Stimulated activated CD8-positive, alpha-beta memory T cell treated with anti-CD3 and anti-CD28 coated beads, Interleukin-7, amount 100 ng/mL, for 24 hours (primary cell): ENCODE results near the gene NXPH1.

ENCODE experiments used
- DNase-seq: peaks from one replicate; pipeline ENCODE4 v3.0.0-alpha.2; 2020; ENCODE audit warnings: low read depth

NXPH1 gene

DNA sequence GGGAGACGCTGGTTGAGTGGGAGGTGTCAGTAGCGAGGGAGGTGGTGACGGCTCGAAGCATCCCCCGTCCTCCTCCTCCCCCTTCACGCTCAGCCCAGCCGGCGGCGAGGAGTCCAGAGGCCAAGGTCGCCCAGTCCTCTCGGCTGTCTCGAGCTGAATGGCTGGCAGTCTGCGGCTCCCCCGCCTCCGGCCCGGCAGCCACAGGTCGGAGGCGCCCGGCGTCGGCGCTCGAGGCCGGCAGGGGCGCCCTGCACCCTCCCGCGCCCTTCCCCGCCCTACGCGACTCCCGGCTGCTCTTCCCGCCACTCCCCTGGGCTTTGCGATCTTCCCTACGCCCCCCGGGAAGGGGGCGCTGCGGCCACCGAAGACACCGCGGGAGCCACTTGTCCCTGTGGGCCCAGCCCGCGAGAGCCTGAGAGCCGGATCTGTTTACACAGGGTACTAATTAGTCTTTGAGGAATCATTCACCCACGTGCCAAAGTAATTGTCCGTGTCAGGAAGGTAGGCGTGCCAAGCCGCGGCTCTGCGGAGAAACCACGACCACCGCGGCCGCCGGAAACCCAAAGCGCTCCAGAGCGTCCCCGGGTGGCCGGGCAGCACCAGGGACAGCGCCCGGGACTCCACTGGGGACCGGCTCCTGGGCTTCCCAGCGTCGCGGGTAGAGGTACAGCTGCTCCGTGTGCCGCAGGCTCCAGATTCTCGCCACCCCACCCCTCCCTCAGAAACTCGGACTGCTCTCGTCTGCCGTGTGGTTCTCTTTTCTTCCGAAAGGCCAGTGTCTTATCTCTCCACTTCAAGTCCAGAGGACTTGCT lies at the start of gene NXPH1:
NXPH1 (plus strand) TSS at position 133 of the 813 bp plus-strand sequence.
- no peak for DNase-seq

DNA sequence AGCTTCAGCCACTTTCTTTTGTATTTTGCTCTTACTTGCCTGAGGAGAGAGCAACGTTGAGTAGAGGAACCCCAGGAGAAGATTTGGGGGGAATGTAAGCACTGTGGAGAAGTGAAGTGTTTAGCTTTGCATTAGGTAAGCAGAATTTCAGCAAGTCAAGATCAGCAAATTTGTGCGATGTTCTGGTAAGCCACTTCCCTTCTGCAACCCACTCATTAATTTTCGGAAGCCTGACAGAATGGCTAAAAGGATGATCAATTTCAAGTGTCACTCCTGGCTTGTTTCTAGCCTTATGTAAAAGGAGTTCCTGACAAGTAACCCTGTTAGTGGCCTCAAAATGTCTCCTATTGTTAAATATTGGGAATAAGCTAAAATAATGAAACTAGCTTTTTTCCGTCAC lies 48.5 kb upstream of the NXPH1 start:
- DNase-seq: no peak

DNA sequence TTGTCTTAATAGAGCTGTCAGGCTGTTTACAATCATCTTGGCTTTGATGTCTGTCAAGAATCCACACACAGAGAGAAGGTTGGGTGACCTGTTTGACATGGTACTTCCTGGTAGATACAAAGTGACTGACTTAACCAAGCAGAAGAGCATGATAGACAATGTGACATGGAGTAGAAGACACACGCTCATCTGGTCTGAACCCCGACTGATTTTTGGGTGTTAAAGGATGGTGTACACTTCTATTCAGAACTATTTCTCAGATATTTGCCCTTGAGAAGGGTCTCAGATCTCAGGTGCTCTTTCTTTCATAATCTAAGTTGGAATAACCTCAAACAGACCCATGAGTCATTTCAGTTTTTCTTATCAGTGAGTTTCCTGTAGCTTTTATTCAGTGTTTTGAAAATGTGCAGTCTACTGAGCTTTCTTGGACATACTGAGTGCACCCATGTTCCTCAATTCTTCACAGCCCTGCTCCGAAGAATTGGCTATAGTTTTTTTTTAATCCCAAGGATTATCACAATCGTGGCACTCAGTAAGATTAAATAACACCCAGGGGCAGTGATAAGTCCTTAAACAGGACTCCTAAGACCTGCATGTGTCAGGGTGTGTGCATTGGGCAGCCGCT lies 46.4 kb upstream of the NXPH1 start:
- no peak for DNase-seq

DNA sequence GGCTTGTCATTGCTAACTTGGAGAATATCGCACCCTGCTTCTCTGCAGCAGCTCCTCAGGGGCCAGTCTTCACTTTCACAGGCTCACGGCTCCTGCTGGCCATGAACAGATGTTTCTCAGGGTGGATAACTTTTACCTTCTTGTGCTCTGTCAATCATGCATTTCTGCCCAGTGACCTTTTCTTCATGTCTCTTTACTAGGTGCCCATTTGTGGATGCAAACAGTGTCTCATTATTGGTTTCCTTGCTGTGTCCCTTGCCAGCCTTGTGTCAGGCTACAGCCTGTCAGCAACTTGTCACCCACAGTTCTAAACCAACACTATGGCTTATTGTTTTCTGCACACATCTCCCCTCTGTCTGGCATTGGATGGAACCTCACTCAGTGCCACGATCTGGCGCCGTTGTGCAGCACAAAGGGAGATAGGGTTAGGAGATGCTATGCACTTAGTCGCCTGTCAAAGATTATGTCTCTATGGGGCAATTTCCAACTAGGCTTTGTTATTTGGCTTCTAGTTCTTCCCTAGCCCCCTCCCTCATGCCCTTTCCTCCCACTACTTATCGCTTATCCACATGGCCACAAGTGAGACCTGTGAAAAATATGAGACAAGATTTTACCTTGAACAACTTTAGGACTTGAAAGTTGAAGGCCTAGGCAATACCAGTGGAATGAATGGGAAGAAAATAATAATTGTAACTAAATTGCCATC lies 45.7 kb upstream of the NXPH1 start:
- no peak for DNase-seq

DNA sequence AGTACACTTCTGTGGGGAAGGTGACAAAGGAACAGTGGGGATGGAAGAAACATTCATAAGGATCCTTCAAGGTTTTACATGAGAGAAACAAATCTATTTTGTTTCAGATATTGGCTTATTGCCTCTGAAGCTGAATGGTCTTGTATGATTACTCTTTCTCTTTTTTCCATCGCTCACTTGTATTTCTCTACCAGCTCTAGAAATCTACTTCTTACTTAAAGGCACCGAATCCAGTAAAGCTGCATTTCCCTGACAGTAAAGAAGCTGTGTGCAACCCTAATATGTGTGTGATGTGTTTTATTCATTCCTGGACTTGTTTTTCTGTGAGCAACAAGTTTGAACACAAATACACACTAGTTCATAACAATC lies 45.2 kb upstream of the NXPH1 start:
- DNase-seq: no peak

DNA sequence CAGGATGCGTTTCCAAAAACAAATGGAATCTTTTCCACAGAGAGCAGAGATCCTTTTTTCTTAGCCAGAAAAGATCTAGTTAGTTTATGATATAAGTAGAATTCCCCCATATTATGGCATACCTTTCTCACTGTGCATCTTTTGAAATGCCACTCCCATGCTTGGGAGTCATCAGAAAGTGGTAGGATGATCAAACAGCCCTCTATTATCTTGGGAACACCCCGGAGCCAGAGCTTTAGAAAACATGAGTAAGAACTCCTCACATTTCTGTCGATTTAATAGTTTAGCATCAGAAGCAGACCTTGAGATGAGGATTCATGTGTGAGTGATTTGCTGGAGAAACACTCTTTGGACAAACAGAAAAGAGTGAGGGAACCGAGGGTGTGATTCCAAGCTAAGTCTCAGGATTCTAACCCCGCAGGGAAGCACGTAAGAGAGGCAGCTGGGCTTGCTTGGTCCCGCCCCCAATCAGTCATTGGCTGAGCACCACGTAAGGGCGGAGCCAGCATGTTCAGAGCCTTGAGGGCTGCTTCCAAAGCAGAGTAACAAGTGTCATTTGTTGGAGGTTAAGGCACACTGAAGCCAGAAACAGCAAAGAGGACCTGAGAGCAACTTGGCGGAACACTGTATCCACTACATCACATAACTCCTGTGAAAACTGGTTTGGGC lies 43.7 kb upstream of the NXPH1 start:
- DNase-seq: no peak

DNA sequence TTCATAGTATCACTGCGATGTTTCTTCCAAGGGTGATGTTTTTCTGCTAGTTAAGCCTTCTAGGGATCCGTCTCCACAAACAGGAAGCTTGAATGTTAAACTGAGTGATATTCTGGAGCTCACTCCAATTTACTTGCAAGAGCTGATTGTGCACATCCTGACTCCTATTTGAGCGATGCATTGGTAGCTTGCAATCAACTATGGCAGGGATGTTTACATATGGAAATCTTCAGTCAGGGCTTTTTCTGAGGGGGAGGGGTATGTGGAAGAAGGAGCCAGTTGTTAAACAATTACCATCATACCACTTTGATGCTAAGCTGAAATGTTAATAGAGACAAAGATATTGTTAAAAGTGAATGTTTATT lies 43.2 kb upstream of the NXPH1 start:
- no peak for DNase-seq

DNA sequence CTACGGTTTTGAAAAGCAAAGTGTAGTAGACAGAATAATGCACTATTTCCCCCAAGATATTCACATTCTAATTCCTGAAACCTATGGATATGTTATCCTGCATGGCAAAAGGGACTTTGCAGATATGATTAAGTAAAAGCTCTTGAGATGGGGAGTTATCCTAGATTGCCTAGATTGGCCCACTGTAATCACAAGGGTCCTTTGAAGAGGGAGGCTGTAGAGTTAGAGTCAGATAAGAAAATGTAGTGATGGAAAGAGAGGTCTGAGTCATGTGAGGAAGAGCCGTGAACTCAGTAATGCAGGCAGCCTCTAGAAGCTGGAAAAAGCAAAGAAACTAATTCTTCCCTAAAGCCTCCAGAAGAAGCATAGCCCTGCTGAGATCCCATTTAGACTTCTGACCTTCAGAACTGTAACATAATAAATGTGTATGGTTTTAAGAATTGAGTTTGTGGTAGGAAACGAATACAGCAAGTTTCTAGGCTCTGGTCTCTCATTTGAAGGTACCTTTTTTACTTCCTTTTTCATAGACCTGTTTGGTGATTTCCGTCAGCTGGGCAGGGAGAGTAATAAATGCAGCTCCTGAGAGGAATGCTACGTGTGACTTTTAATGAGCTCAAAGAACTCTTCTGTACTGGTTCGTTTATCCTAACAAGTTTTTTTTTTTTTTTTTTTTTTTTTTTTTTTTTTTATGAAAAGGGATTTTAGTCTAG lies 41.9 kb upstream of the NXPH1 start:
- no peak for DNase-seq

DNA sequence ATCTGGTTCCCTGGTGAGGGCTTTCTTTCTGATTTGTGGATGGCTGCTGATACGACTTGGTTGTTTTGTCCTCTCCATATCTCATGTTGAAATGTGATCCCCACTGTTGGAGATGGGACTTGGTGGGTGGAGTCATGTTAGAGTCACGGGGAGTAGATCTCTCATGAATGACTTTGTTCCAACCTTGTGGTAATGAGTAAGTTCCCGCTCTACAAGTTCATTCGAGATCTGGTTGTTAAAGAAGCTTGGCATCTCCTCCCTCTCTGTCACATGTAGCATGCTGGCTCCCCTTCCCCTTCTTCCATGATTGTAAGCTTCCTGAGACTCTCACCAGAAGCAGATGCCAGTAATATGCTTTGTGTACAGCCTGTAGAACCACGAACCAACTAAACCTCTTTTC lies 37.1 kb upstream of the NXPH1 start:
- DNase-seq: no peak

DNA sequence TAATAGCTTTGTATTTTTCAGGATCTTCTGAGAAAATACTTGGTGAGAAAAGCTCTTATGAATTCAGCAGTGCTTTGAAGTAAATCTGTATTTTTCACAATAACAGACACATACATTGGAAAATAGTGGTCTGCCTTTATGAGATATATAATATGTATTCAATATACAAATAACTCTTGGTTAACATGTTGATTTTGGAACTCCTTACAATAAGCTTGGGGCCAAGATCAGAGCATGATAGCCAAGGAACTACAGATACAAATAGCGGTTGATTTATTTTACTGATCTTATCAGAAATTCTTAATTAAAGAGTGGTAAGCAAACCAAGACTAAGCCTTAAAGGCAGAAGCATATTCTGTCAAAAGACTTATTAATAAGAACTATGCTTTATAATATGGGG lies 24.5 kb upstream of the NXPH1 start:
- no peak for DNase-seq

DNA sequence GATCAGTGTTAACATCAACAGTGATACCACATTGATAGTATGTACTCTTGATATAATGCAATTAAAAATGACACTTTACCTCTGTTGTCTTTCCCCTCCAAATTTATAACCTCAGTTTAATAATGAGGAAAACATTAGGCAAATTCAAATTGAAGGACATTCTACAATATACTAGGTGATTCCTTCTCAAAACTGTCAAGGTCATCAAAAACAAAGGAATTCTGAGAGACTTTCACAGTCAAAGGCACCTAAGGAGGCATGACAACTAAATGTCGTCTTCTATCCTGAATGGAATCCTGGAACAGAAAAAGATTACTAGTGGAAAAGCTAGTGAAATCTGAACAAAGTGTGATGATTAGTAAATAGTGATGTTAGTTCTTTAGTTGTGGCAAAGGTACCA lies 22.3 kb upstream of the NXPH1 start:
- DNase-seq: no peak

DNA sequence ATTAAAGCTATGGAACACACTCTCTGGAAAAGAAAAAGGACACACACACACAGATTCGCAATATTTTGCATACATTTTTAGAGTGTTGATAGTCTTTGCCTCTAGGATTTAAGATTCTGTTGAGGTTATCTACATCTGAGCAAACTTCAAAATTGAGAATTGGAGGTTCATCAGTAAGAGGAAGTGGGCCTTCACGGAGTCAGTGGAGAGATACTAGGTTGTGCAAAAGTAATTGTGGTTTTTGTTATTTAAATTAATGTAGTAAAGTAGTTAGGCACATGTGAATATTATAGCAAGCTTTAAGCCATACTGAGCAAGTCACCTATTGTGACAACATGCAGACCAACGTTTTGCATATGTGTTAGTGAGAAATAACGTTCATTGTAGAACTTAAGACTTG lies 19.8 kb upstream of the NXPH1 start:
- no peak for DNase-seq

DNA sequence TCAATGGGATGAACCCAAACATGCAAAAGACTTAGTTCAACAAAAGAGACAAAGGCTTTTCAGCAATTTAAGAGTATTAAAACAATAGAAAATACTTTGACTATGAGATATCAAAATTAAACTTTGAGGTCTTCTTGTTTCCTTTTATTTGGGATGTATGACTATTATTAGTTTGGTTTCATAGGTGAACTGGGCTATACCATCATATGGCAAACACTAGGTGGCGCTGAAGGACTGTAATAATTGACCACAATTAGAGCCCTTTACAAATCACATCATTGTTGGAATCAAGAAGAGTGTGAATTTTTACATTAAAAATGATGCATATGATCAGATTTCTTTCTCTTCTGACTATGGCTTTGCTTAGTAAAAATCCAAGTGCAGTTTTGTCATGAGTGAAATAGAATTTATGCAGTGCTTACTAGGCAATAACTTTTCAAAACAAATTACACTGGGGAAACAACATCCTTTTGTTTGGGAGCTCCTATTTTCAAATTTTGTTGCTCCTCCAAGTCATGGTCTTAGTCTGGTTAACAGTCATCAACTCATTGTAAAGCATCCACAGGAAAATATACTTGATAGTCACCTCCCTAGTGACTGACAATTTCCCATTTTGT lies 14.7 kb upstream of the NXPH1 start:
- DNase-seq: no peak

DNA sequence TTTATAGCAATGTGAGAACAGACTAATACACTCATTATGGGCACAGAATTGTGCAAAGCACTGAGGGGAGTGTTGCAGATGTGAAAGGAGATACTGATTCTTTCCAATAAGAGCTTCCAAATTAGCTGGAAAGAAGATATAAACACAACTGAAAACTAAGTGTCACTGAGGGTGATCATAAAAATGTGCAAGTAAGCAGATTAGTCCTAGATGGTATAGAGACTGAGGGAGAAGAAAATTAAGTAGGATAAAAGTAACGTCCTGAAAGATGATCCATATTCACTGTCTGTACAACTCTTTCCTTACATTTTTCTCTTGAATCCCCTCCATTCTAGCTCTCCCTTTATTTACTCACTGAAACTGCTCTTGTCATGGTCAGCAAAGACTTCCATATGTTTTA lies 11.2 kb upstream of the NXPH1 start:
- DNase-seq: no peak

DNA sequence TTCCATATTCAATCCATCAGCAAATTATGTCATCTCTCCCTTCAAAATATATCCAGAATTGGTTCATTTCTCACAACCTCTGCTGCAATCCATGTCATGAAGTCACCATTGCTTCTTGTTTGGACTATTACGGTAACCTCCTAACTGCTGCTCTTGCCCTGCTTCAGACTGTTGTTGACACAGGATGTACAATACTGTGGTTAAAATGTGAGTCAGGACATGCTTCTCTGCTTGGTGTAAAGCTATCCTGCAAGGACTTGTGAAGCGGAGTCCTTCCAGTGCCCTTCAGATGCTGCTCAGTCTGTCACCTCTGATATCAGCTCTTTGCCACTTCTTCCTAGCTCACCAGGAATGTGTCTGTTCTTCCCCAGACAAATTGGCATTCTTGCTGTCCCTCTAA lies 10.4 kb upstream of the NXPH1 start:
- DNase-seq: no peak

DNA sequence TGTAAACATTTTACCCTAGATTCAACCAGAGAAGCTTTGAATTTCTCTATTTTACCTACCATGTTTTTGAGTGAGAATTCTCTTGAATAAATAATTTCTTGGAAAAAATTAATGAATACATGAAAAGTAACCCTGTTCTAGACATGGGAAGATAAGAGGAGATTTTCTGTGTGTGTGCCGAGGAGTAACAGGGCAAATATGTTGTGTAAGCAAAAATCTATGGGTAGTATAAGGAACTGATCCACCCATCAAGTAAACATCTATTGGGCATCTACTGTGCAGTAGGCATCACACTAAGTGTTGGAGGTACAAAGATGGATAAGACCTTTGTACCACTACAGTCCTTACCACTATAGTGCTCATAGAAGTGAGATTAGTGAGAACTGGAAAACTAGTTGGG lies 8.2 kb upstream of the NXPH1 start:
- DNase-seq: no peak

DNA sequence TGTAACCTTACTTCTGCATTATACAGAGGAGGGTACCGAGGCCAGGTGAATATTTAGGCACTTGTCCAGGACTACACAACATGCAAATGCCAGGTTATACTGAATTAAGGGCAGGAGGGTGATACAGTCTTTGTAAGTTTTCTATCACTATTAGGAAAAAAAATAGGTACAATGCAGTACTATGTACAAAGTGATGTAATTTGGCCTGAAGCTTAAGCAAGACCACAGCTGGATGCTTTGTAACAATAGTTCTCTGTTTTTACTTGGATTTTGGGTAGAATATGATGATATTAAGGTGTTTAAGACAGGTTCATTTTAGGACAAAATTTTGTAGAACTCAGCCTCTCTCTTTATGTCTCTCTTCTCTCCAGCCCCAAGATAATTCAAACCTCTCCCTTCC lies 2.8 kb upstream of the NXPH1 start:
- no peak for DNase-seq

DNA sequence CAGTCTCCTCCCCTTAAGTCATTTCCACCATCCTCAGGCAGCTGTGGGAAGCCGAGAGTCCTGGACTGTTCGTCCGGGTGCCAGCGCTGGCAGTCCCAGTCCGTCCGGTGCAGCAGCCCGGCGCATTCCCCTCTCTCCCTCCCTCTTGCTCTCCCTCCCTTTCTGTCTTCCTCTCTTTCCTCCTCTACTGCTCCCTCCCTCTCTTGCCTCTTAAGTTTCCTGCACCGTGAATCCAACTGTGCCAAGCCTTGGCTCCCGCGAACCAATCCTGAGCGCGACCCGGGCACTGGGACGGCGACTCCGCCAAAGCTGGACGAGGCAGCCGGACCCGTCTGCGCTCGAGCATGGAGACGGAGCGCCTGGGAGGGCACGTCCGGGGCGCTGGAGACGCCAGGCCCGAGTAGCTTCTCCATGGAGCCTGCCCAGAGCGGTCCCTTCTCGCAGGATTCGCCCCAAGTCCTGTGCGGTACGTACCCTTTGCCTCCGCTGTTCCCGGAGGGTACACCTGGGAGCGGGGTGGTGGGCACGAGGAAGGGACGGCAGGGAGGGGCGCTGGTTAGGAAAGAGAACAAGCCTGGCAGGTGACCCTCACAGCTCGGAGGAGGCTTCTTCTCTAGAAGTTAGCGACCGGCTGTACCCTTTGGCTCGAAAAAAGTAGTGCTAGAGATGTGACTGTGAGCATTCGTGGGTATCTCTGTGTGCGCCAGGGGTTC lies 1.0 kb downstream of the NXPH1 start:
- no peak for DNase-seq

DNA sequence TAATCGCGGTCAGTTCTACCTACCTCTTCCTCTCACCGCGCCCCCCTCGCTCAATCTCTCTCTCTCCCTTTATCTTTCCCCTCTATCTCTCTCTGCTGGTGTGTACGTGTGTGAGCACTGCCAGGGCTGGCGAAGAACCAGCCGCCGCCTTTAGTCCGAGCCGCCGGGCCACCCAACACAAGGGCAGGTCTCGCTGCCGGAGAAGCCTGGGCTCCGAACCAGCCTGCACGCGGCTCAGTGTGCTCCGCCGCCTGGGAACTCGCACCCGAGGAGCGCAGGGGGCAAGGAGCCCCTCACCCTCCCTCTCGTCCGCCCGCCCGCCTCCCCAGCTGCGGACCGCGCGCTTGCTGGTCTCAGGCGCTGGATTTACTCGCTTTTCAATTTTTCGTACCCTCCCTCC lies 1.7 kb downstream of the NXPH1 start:
- no peak for DNase-seq

DNA sequence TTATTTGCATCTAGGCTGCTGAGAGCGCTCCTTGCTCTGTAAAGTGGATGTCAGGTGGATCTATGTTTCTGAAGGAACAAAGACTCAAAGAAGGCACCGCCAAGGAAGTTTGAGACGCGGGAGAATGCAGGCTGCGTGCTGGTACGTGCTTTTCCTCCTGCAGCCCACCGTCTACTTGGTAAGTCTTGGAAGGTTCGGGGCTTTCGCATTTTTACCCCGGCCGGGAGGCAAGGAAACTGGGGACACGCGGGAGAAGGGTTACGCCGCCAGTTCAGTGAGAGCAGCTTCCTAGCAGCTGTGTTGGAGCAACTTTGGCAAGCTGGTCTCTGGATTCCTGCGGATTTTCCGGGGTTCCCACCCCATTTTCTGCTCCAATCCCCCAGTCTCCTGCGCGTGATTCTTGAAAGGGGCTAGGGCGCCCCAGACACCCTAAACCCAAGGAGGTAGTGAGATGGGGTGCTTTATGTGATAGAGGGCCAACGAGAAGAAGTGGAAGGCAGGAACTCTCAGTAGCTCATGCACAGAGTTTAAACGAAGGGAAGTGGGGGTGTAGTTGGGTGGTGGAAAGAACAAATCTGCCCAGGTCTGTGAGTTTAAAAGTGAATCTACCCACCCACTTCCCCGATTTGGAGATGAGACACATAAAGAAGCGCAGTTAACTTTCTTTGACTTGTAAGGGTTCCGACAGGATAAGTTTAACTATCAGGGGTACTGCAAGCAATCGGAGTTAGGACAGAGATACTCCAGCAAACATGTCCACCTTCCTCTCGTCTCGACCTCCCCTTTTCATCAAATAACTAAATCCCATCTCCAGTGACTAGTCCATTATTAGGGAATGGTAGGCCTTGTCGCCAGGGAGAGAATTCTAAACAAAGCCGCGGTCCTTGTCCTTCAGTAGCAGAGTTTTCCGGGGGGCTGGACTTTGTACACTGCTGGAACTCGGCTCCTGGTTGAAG lies 2.5 kb downstream of the NXPH1 start:
- no peak for DNase-seq
